ENCODE measurements around the gene PRR19.
A peak's percentile ranks its signal among the peaks of the same experiment; 100 is the strongest.

The PRR19 gene

DNA sequence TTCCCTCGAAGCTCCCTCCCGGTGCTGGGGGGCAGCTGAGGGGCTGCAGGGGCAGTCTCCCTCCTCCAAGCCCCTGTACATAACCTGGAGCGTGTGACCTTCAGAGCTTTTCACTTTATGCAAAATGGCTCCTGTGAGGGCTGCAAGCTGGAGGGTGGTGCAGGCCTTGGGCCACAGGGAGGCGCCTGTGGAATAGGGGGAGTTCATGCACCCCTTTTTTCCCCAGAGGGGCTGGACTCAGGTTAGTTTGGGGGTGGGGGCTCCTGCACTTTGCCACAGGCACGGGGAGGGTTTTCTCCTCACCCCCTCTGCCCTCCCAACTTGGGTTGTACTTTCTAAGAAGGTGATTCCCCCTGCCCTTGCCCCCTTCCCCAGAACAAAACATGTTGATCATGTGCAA, 6.6 kb upstream of the PRR19 start:
- no peak for DNase-seq (ENCODE audit: low spot score)

DNA sequence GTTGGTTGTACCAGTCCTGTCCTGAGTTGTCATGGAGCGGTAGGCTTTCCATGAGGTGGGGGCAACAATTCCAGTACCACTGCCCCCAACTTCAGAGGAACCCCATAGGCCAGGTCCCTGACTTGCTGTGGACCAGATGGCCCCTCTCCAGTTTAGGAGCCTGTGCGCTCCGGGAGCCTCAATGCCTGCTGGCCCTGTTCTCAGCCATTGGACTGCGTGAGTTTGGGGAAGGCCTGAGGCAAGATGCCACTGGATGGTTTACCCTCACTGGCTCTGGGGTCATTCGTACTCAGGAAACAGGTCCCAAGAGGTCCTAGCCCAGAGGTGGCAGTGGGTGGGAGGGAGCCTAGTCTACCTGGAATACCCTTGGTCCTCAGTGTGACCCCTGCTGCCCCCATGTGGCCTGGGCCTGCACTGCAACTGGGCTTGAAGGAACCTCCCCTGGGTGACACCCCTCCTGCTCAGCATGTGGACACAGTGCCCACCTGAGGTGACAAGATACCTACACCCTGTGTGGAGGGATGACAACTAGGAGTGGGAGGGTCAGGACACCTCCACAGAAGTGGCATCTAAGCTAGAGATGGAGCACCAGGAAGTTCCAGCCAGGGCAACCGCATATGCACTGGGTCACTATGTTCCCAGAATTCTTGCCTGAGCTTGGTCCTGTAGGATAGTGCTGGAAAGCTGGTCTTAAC, 6.0 kb upstream of the PRR19 start:
- peak; percentile 86 for DNase-seq (ENCODE audit: low spot score)

DNA sequence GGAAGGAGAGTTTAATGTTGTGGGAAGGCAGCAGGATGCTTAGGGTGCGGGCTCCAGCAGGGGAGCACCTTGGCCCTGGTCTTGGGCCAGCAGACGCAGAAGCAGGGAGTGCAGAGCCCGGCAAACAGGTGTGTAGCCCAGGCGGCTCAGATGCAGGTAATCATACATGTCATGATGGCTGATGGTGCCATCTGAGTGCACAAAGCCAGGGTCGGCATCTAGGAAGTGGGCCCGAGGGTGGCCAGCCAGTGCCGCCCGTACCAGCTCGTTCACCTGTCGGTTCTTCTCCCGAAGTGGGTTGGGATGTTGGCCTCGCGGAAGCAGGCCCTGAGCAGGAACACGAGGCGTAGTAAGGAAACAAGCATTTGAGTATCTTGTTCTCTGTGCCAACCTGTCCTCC, 4.9 kb upstream of the PRR19 start:
- no peak for DNase-seq (ENCODE audit: low spot score)

DNA sequence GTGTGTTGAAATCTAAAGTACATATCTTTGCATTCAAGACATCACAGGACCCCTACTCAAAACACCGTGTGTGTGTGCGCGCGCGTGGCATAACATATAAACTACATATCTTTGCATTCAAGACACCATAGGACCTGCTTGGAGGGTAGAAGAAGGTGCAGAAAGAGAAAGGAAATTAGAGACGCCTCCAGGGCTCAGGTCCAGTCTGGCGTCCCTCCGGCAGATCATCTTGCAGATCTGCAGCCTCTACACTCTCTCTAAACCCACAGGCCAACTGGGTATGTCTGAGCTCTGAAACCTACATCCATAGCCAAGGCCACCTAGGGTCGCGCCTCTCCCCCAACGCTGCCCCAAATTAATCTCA, 1.2 kb downstream of the PRR19 start:
- peak; percentile 58 for DNase-seq (ENCODE audit: low spot score)

DNA sequence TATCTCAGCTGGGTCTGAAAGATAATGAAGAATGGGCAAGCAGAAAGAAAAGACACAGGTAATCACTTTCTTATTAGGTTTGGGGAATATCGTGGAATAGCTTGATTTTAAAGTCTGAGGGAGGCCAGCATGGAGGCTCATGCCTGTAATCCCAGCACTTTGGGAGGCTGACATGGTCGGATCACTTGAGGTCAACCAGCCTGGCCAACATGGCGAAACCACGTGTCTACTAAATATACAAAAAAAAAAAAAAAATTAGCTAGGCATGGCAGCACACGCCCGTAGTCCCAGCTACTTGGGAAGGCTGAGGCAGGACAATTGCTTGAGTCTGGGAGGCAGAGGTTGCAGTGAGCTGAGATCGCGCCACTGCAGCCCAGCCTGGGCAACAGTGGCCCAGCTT, 1.9 kb downstream of the PRR19 start:
- no peak for DNase-seq (ENCODE audit: low spot score)

DNA sequence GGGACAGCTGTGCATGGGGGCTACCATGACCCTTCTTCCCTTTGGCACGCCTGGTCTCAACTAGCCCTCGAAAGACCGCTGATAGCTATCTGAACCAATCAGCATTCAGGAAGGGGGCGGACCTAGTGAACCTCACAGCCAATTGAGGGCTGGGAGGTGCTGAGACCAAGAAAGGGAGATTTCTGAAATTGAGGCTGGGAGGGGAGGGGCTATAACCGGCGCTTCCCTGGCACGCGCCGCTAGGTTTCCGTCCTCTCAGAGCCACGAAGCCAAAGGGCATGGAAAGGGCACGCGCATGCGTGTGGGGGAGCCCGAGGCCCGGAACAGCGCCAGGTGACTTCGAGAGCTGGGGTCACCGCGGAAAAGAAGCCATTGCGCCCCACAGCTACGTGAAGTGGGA, 4.7 kb downstream of the PRR19 start:
- DNase-seq (ENCODE audit: low spot score), result no peak

DNA sequence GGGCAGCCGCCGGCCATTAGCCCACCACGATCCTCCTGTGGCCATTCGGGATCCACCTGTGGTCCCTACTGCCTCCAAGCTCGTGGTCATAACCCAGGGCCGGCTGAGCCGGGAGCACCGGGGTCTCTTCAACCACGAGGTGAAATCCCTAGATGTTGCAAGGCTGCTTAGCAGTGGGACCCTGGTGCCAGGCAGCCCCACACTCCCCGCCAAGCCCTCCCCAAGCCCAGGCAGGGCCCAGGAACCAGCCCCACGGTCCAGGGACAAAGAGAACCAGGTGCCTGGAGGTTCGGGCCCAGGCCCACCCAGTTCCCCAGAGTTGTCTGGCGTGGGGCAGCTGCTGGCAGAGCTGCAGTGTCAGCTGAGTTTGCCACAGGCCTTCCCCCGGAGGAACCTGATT, 7.8 kb downstream of the PRR19 start:
- no peak for DNase-seq (ENCODE audit: low spot score)

DNA sequence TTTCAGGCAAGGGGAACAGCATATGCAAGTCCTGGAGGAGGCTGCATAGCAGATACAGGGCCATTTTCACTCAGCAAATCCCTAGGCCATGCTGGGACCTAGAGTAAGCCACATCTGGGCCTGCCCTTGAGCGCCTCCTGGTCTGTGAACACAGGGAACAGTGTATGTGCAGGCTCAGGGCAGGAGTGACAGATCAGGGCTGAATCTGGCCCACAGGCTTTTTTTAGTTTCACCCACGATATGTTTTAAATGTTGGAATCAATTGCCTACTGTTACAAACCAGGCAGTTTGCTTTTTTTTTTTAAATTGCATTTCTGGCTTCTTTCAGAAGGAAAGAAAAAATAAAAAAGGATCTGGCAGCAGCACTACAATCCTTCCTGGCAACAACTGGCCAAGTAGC, 9.7 kb downstream of the PRR19 start:
- no peak for DNase-seq (ENCODE audit: low spot score)

DNA sequence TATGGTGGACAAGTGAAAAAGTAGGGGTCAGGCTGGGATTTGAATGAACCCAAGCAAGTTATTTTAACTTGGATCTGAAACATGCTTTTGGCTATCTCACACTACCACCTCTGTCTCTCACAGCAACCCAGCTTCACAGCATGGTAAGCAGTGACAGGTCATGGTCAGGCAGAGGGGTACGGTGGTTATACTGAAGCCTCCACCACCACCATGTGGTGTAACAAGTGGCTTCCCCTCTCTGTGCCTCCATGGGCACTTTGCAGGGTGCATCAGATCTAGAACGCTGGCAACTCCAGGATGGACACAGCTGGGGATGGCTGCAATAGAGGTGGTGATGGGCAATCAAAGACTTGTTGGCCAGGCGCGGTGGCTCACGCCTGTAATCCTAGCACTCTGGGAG, 10.4 kb downstream of the PRR19 start:
- no peak for DNase-seq (ENCODE audit: low spot score)

DNA sequence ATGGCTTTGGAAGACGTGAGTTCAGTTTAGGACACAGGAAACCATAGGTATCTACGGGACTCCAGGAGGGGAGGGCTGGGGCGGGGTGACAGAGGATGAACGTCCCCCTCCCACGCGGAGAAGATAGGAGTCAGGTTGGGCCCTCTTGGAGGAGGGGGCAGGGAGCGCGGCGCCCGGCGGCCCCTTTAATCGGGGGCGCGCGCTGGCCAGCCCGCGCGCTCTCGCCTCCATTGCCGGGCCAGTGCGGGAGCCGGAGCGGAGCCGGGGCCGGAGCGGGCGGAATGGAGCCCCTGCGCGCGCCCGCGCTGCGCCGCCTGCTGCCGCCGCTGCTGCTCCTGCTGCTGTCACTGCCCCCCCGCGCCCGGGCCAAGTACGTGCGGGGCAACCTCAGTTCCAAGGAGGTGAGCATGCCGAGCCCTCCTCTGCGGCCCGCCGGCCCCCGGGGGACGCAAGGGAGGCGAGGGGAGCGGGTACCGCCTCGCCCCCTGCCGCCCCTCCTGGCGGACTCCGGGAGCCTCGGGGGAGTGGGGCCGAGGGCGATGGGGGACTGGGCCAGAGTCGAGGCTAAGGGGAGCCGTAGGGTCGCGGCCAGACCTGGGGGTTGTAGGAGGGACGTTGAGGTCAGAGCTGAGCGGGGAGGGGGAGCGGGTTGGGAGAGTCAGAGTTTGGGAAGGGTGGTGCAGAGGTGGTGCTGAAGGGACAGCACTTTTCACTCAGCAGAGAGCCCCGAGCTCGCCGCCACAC, 11.3 kb downstream of the PRR19 start, which contains the start of gene TMEM145:
TSS of gene TMEM145 (plus strand) at position 214 of the 744 bp plus-strand sequence. CDS start at position 282, 68 bp downstream.
- peak; percentile 69 for DNase-seq (ENCODE audit: low spot score)

DNA sequence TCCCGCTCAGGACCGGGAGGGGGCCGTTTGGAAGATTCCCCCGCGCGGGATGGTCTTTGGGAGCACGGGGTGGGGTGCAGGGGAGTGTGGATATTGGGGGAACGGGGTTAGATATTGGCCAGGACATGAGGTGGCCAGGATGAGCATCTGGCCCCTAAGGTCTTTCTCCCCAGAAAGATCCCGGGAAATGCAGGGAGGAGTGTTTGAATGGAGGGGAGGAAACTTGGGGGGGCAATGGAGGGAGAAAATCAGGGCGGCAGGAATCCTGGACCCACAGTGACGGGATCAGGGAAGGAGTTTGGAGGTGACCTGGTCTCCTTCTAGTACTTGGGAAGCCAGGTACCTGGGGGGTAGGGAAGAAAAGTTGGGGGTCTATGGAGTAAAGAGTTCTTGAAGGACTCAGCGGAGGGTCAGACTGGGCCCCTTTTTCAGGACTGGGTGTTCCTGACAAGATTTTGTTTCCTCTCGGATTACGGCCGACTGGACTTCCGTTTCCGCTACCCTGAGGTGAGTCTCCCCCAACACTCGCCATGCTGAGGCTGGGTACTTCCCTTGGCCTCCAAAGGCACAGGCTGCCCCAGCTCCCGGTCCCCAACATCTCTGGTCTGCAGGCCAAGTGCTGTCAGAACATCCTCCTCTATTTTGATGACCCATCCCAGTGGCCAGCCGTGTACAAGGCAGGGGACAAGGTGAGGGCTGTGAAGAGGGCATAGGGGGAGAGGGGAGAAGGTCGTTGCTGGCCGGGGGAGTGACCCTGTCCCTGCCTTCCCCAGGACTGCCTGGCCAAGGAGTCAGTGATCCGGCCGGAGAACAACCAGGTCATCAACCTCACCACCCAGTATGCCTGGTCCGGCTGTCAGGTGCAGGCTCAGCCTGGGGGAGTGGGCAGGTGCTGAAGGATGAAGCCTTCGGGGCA, 12.2 kb downstream of the PRR19 start:
- DNase-seq (ENCODE audit: low spot score), result no peak

DNA sequence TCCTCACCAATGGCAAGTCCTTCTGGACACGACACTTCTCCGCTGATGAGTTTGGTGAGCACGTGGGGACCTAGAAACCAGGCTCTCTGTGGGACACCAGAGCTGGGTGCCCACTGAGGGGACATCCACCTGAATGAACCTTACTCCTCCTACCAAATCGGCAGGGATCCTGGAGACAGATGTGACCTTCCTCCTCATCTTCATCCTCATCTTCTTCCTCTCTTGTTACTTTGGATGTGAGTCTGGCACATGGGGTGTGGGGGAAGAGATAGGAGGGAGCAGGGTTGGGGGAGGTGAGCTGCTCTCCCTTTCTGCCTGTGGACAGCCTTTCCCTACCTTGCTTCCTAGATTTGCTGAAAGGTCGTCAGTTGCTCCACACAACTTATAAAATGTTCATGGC, 13.1 kb downstream of the PRR19 start:
- no peak for DNase-seq (ENCODE audit: low spot score)

DNA sequence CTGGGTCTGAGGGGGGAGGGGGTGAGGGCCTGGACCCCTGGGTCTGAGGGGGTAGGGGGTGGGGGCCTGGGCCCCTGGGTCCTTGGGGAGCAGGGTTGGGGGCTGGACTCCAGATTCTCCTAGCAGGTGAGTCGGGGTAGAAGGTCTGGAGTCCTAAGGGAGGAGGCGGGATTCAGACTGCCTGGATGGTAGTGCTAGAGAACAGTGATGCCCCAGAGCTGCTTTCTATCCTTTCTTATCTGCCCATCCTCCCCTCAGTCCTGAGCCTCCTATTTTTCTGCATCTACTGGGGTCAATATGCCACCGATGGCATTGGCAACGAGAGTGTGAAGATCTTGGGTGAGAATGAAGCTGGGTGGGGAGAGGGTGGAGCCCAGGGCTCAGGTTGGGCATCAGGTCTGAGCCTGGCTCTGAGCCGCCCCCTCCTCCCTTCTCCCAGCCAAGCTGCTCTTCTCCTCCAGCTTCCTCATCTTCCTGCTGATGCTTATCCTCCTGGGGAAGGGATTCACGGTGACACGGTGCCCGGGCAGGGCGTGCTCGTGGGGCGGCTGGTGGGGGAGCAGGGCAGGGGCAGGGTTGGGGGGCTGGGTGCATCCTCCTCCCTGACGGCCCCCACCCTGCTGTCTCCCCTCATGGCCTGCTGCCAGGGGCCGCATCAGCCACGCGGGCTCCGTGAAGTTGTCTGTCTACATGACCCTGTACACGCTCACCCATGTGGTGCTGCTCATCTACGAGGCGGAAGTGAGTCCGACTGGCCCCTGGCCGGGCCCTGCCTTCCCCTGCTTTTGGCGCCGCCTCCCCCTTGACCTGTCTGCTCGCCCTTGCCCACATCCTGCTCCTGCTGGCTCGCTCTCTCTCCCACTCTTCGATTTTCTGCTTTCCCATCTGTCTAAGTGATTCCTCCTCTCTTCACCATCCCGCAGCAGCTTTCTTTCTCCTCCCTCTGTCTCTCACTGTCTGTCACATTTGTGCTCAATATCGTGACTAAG, 14.6 kb downstream of the PRR19 start:
- no peak for DNase-seq (ENCODE audit: low spot score)

DNA sequence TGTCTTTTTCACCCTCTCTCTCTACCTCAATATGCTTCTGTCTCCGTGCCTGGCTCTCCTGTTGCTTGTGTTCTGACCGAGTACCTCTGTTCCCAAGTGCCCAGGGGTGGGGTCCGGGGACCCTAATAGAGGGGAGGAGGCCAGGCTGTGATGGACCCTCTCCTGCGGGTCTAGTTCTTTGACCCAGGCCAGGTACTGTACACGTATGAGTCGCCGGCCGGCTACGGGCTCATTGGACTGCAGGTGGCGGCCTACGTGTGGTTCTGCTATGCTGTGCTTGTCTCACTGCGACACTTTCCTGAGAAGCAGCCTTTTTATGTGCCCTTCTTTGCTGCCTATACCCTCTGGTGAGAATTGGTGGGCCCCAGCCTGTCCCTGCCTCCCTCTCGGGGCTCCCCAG, 15.6 kb downstream of the PRR19 start:
- no peak for DNase-seq (ENCODE audit: low spot score)

DNA sequence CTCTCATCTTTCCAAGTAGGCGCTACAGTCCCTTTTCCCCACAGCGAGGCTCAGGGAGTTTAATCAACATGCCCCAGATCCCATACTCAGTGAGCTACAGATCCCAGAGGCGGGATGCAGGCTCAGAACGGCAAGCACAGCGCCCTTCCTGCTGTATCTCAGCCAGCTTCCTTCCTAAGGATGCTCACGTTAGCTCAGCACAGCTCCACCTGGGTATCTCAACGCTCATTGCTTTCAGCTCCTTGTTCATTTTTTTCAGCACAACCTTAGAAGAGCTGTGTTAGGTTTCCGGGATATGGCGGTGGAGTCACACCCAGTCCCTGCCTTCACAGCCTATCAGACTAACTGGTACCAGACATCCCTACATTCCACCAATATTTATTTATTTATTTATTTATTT, 20.4 kb downstream of the PRR19 start:
- DNase-seq (ENCODE audit: low spot score), result no peak

DNA sequence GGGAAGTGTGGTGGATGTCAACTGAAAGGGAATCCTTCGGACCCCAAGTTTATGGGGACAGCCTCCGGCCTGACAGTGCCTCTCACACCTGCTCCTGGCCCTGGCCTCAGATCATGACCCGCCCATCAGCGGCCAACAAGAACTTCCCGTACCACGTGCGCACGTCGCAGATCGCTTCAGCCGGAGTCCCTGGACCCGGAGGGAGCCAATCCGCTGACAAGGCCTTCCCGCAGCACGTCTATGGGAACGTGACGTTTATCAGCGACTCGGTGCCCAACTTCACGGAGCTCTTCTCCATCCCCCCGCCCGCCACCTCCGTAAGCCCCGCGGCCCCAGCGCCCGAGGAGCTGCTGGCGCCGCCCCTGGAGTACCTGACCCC, 21.5 kb downstream of the PRR19 start:
- no peak for DNase-seq (ENCODE audit: low spot score)

DNA sequence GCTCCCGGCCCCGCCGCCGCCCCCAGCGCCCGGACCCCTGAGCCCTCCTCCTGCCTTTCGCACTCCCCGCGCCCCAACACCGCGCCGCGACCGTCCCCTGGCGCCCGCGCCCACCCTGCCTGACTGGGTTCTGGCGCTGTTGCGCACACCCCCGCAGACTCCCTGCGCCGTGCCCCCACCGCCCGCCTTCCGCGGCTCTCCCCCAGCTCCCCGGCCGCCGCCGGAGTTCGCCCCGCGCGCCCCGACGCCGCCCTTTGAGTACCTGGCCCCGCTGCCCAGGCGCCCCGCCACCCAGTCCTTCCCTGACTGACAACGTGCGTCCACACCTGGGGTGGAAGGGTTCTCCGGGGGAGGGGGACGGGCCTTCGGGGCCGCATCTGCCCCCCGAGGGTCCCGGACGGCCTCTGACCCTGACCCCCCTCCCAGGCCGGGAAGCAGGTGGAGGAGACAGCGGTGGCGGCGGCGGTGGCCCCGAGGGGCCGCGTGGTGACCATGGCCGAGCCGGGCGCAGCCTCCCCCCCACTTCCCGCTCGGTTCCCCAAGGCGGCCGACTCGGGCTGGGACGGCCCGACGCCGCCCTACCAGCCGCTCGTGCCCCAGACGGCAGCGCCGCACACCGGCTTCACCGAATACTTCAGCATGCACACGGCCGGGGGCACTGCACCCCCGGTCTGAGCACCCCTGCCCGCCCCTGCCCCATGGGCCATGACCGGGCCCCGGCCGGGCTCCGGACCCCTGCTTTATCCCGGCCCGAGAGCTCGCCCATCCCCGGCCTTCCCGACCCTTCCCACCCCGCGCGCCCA, 22.1 kb downstream of the PRR19 start:
- no peak for DNase-seq (ENCODE audit: low spot score)

DNA sequence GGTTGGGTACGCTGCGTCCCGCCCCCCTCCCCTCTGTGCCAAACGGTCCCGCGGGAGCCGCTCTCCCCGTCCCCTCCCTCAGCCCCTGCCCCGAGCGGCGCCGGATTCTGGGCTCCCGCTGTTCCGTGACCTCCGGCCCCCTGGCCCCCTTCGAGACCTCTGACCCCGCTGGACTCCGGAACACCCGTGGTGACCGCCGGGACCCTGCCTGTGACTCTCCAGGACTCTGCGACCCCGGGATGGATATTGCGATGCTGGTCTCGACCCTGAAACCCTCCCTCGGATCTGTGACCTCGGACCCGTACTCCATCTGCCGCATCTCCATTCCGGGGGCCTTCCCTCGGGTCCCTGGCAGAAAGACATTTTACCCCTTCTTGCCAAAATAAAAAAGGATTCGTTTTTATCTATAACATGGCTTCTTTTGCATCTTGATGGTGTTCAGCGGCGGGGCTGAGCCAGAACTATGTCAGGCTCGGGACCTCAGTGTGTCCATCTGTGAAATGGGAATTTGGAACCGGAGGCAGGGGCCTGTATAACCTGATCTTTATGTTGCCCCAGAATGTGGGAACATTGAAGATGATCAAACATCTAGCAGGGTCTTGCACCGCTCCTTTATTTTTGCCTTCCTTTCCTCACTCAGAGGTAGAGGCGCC, 22.8 kb downstream of the PRR19 start:
- DNase-seq (ENCODE audit: low spot score), result no peak

DNA sequence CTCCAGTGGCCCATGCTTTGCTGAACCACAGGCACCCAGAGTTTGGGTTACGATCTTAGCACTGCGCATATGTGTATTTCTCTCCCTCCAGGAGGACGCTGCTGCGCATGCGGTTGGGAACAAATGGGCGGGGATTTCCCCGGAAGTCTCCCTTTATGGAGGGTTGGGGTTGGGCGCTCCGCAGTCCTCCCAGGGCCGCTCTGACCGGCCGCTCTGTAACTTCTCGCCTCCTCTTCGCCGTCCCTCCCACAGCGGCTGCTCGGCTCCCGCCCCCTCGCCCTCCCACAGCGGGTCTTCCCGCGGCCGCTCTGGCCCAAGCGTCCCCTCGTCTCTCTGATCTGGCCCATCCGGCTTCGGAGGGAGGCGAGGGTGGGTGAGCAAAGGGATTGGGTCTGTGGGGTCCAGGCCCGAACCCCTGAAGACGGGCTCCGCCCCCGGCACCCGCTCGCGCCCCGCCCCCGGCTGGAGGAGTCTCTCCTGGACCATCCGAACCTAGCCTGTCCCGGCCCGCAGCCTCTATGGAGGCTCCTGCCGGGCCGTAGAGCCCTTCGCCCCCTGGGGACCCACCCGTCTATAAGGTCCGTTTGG, 23.5 kb downstream of the PRR19 start, which contains the start of gene MEGF8:
TSS of gene MEGF8 (plus strand) at position 328 of the 588 bp plus-strand sequence. CDS start 609 bp downstream, outside the sequence.
- DNase-seq (ENCODE audit: low spot score), result peak; percentile 99

All from cerebellar cortex (tissue), 1 donor.